Upper lobe of left lung (tissue), 4 donors: ENCODE measurements around the gene RNF180.

Experiments used
- CTCF ChIP-seq, 6 experiments: fragments of 450-650 bp in 4 of 6; fragments of 200-600 bp in 2 of 6; sonication (generic) in 2 of 6; IDR thresholded peaks; one replicate each; pipeline ENCODE4 v1.5.1; 2016 to 2019; ENCODE audit warnings: antibody characterized with exemption in 6 of 6
- POLR2A ChIP-seq, 4 donors: fragments of 450-650 bp; IDR thresholded peaks; one replicate each; pipeline ENCODE4 v1.5.1; 2016 to 2017; ENCODE audit warnings: antibody characterized with exemption in 4 of 4, mild to moderate bottlenecking in 2 of 4
- POLR2AphosphoS5 ChIP-seq, 2 donors: sonication (generic); formaldehyde crosslinking; IDR thresholded peaks; one replicate each; pipeline ENCODE4 v1.5.1; 2017; ENCODE audit warnings: antibody characterized with exemption in 2 of 2

- TF ChIP-seq CTCF (IDR thresholded peaks at IDR 0.05) (no peak), POLR2AphosphoS5 (IDR thresholded peaks at IDR 0.05) (no peak), POLR2A (IDR thresholded peaks at IDR 0.05) (no peak)
These were observed 20.3 kb upstream of the RNF180 start for GRCh38 chr5:64145216-64145895.
